GM23338 (cell line): ENCODE results near the gene TGFB1.

Experiments
- CREB1 ChIP-seq: fragments of 250-450 bp; sonication (Bioruptor Pico); IDR thresholded peaks from 2 replicates; pipeline ENCODE4 v1.5.0; 2020; ENCODE audit warnings: low read depth, mild to moderate bottlenecking, moderate library complexity
- CTCF ChIP-seq, 2 experiments: fragments of 200-600 bp in 1 of 2; sonication (generic) in 1 of 2; conservative IDR thresholded peaks; 2 replicates each; pipeline versions ENCODE4 v1.5.1 to v1.6.1; 2016 to 2017; ENCODE audit warnings: antibody characterized with exemption in 2 of 2, low read depth in 2 of 2, mild to moderate bottlenecking in 2 of 2, moderate library complexity in 1 of 2
- EZH2 ChIP-seq: fragments of 200-600 bp; sonication (generic); IDR thresholded peaks from one replicate; pipeline ENCODE4 v1.8.0; 2017; ENCODE audit warnings: antibody characterized with exemption, mild to moderate bottlenecking, low read depth; ENCODE audit not compliant: unreplicated experiment
- JUNB ChIP-seq: IDR thresholded peaks from one replicate; pipeline ENCODE4 v1.6.1; 2016; ENCODE audit warnings: antibody characterized with exemption; ENCODE audit not compliant: unreplicated experiment
- POLR2AphosphoS5 ChIP-seq: IDR thresholded peaks from 2 replicates; pipeline ENCODE4 v1.6.1; 2016; ENCODE audit warnings: antibody characterized with exemption, low read depth
- REST ChIP-seq: IDR thresholded peaks from one replicate; pipeline ENCODE4 v1.6.1; 2018; ENCODE audit warnings: antibody characterized with exemption; ENCODE audit not compliant: unreplicated experiment
- STAT1 ChIP-seq: IDR thresholded peaks from one replicate; pipeline ENCODE4 v1.6.1; 2016; ENCODE audit warnings: antibody characterized with exemption; ENCODE audit not compliant: unreplicated experiment

- TF ChIP-seq CTCF (conservative IDR thresholded peaks at IDR 0.05; ENCODE audit: low read depth in 2 of 2) (no peak), POLR2AphosphoS5 (no peak), REST (no peak), STAT1 (no peak), CREB1 (no peak), EZH2 (no peak), JUNB (no peak)
Measured at GRCh38 chr19:41311072-41311471, 42.6 kb downstream of the TGFB1 start.
